GM12873 (cell line): ENCODE results near the gene L1CAM.

Source experiments
- TF ChIP-seq, protein P1 (sequence below): IDR thresholded peaks from 2 replicates; pipeline ENCODE4 v1.5.1; 2012; ENCODE audit warnings: low read depth, mild to moderate bottlenecking, moderate library complexity, low read length, control low read depth; ENCODE audit not compliant: insufficient read depth; ENCODE audit errors: missing control alignments

Gene L1CAM

DNA sequence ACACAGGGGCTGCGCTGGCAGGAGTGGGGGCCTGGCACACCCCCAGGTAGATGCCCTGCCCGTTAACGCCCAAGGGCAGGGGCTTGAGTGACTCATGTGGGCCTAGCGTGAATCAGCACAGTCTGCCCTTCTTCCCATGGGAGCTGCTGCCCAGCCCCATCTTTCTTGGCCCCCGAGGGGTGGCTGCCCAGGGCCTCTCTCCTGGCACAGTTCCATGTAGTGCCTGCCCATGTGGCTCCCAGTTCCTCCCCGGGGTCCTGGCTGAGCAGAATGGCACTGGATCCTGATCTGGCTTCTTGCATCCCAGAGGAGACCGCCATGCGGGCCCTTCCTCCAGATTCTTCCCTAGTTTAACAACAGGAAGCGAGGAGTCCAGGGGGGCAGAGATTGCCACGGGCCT, 16.4 kb upstream of the L1CAM start:
- TF ChIP-seq, protein P1, sequence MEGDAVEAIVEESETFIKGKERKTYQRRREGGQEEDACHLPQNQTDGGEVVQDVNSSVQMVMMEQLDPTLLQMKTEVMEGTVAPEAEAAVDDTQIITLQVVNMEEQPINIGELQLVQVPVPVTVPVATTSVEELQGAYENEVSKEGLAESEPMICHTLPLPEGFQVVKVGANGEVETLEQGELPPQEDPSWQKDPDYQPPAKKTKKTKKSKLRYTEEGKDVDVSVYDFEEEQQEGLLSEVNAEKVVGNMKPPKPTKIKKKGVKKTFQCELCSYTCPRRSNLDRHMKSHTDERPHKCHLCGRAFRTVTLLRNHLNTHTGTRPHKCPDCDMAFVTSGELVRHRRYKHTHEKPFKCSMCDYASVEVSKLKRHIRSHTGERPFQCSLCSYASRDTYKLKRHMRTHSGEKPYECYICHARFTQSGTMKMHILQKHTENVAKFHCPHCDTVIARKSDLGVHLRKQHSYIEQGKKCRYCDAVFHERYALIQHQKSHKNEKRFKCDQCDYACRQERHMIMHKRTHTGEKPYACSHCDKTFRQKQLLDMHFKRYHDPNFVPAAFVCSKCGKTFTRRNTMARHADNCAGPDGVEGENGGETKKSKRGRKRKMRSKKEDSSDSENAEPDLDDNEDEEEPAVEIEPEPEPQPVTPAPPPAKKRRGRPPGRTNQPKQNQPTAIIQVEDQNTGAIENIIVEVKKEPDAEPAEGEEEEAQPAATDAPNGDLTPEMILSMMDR = no peak

DNA sequence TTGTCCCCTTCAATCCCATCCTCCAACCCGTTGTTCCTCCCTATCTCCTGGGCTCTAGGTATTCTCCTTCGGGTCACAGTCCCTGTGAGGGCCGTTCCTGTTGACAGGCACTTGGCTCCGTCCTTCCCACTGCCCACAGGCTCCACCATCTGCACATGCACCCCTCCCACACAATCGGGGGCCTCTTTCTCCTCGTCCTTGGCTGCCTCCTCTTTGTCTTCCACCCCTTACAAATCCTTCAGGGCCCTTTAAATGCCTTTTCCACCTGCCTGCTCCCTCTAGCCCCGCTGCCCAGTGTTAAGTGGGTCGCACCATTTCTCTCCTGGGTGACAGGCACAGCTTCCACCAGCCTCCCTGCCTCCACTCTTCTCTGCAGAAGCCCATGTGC, 15.8 kb upstream of the L1CAM start:
- TF ChIP-seq, protein P1 = no peak

DNA sequence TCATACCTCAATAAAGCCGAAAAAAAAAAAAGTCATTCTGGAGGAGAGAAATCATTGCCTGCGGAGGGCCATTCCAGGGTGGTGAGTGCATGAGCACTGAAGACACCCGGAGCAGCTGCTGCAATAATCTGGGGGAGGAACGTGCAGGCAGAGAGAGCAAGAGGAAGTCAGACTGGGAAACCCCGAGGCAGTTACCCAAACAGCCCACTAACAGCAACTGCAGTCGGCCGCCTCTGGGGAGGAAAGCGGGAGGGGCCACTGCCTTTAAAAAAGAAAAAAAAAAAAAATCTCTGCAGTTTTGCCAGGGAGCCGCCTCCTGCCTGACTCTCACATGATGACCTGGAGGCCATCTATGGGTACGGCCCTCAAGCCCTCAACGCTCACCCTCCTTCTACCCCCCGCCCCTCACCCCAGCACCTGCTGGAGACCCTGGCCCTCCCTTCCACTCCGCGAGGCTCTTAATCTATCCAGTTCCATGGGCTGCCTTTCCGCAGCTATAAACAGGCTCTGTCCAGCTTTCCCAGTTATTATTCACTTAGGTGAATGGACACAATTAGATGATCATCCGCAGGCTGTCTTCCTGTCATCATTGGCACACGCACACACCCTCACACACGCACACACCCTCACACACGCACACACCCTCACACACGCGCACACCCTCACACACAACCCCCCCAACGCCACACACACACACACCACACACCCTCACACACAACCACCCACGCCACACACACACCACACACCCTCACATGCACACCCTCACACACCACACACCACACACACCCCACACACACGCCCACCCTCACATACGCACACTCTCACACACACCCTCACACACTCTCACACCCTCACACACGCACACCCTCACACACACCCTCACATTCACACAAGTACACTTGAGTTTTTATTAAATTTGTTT, 15.1 kb upstream of the L1CAM start:
- TF ChIP-seq, protein P1 = peak; percentile 11

DNA sequence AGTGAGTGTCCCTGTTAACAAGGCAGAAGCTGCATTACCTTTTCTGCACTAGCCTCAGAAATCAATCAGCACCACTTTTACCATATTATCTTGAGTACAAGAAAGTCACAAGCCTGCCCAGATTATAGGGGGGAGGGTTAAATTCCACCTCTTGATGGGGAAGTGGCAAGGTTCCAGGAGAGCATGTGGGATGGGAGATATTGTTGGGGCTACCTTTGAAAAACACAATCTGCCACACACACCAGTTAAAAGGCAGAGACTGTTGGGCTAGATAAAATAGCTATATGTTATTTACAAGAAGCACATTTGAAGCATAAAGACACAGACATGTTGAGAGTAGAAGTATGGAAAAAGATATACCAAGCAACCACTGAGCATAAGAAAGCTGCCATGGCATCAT, 11.9 kb upstream of the L1CAM start:
- TF ChIP-seq, protein P1 = no peak

DNA sequence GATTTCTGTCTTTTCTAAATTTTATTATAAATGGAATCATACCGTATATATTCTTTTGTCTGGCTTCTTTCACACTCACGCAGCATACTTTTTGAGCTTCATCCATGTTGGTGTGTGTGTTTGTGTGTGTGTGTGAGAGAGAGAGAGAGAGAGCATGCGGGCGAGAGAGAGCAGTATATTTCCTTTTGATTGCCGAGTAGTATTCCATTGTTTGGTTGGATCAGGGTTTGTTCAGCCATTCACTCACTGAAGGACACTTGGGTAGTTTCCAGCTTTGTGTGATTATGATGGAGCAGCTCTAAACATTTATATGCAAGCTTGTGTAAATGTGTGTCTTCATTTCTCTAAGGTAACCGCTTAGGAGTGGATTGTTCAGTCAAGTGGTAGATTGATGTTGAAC, 3.1 kb upstream of the L1CAM start:
- TF ChIP-seq, protein P1 = no peak

DNA sequence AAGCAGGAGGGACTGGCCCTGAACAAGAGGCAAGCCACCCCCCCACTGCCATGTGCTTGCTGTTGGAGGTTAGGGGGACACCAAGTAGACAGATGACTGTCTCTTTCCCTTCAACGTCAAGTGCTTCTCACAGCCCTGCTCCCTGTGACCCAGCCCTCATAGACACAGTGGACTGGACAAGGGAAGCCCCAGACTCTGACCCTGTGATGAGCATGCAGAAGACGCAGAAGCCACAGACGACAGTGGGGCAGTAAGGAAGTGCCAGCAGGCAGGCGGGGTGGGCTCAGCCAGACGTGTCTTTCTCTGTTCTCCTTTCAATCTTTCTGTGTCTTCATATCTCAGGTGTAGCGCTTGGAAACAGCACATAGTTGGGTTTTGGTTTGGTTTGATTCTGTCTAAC, 2.4 kb upstream of the L1CAM start:
- TF ChIP-seq, protein P1 = no peak

DNA sequence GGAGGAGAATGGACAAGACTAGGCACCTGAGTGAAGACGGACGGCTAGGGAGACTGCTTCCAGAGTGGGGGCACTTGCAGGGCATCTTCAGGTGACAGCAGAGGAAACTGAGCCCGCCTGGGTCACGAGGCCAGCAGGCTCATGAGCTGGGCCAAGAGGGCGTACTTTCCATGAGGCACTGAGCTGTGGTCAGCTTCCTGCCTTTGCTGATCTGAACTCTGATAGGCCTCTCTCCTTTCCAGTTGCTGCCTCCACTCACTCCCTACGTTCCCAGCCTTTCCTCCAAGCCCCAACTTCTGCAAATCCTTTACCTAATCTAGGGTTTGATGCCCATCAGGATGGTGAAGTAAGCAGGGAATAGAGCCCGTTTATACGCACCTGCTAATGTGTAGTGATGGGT, 1.4 kb upstream of the L1CAM start:
- TF ChIP-seq, protein P1 = no peak
